GM08714 (cell line): ENCODE data around the gene ACER3.
"Not testable (repeated sequence)": the region's sequence is repeated elsewhere in the genome, so short reads cannot be mapped to it uniquely, and the experiment has no call there.

Experiments used
- H3K4me3 ChIP-seq: fragments of 200-500 bp; sonication (Bioruptor generic); 2 replicates; pipeline ENCODE4 v1.5.1; 2014; ENCODE audit warnings: mild to moderate bottlenecking, low read length, inconsistent platforms
- ZNF274 ChIP-seq: IDR thresholded peaks from 2 replicates; pipeline ENCODE4 v1.6.1; 2012; ENCODE audit warnings: mild to moderate bottlenecking, low read depth, low read length

The ACER3 gene

GRCh38 chr11:76846441-76846840, 14.3 kb upstream of the ACER3 start:
- no peak overlapping the region for H3K4me3 ChIP-seq
- no peak for TF ChIP-seq ZNF274

- no peak overlapping the region for H3K4me3 ChIP-seq
- no peak for TF ChIP-seq ZNF274
Observed at GRCh38 chr11:76849376-76849775, 11.3 kb upstream of the ACER3 start.

- H3K4me3 ChIP-seq: no peak overlapping the region
- no peak for TF ChIP-seq ZNF274
Observed at GRCh38 chr11:76850130-76850529, 10.6 kb upstream of the ACER3 start.

GRCh38 chr11:76850815-76851214, 9.9 kb upstream of the ACER3 start:
- TF ChIP-seq ZNF274: no peak
- no peak overlapping the region for H3K4me3 ChIP-seq

GRCh38 chr11:76854709-76855108, 6.0 kb upstream of the ACER3 start:
- no peak overlapping the region for H3K4me3 ChIP-seq
- no peak for TF ChIP-seq ZNF274

- not testable (repeated sequence) for H3K4me3 ChIP-seq
Observed at GRCh38 chr11:76855670-76856069, 5.0 kb upstream of the ACER3 start.

- TF ChIP-seq ZNF274: no peak
Observed at GRCh38 chr11:76856106-76856505, 4.6 kb upstream of the ACER3 start.

GRCh38 chr11:76856571-76856970, 4.1 kb upstream of the ACER3 start:
- H3K4me3 ChIP-seq: no peak overlapping the region
- TF ChIP-seq ZNF274: no peak

More at GRCh38 chr11:76856106-76856505, 4.6 kb upstream of the ACER3 start:
- no peak overlapping the region for H3K4me3 ChIP-seq

GRCh38 chr11:76857781-76858410, 2.8 kb upstream of the ACER3 start:
- TF ChIP-seq ZNF274: no peak

GRCh38 chr11:76859708-76860227, 950 bp upstream of the ACER3 start:
- no peak overlapping the region for H3K4me3 ChIP-seq

More at GRCh38 chr11:76857781-76858410, 2.8 kb upstream of the ACER3 start:
- H3K4me3 ChIP-seq: no peak overlapping the region

GRCh38 chr11:76861490-76861953, 804 bp downstream of the ACER3 start:
- TF ChIP-seq ZNF274: no peak
- peak overlapping the region; percentile 72 for H3K4me3 ChIP-seq

More at GRCh38 chr11:76859708-76860227, 950 bp upstream of the ACER3 start:
- TF ChIP-seq ZNF274: no peak

GRCh38 chr11:76862794-76863193, 2.1 kb downstream of the ACER3 start:
- H3K4me3 ChIP-seq: not testable (repeated sequence)

- TF ChIP-seq ZNF274: no peak
- H3K4me3 ChIP-seq: no peak overlapping the region
Observed at GRCh38 chr11:76863196-76863777, 2.6 kb downstream of the ACER3 start.

- TF ChIP-seq ZNF274: no peak
- H3K4me3 ChIP-seq: no peak overlapping the region
Observed at GRCh38 chr11:76872959-76873827, 12.5 kb downstream of the ACER3 start.

- TF ChIP-seq ZNF274: no peak
- H3K4me3 ChIP-seq: no peak overlapping the region
Observed at GRCh38 chr11:76878014-76878413, 17.3 kb downstream of the ACER3 start.
